DOHH2 (cell line): Measurements from ENCODE around the gene SRP68.
"Not testable (repeated sequence)": the region's sequence is repeated elsewhere in the genome, so short reads cannot be mapped to it uniquely, and the experiment has no call there.

ENCODE experiments used
- H3F3A ChIP-seq: fragments of 200-600 bp; sonication (generic), shearing (Covaris generic); 2 replicates; pipeline ENCODE4 v1.6.0; 2016; ENCODE audit warnings: antibody characterized with exemption, mild to moderate bottlenecking; ENCODE audit not compliant: control insufficient read depth, insufficient read depth
- H3K27ac ChIP-seq: fragments of 200-600 bp; sonication (generic); 2 replicates; pipeline ENCODE4 v1.5.1; 2014; ENCODE audit warnings: low read depth, mild to moderate bottlenecking, low read length, moderate library complexity
- H3K27me3 ChIP-seq: fragments of 200-600 bp; sonication (generic); 2 replicates; pipeline ENCODE4 v1.6.1; 2014; ENCODE audit warnings: mild to moderate bottlenecking, low read length, mixed read lengths; ENCODE audit not compliant: control insufficient read depth
- H3K36me3 ChIP-seq: fragments of 200-600 bp; sonication (generic); 2 replicates; pipeline ENCODE4 v1.6.1; 2014; ENCODE audit warnings: mild to moderate bottlenecking, low read length, moderate library complexity, mixed read lengths; ENCODE audit not compliant: control insufficient read depth
- H3K4me1 ChIP-seq: fragments of 200-600 bp; sonication (generic); 2 replicates; pipeline ENCODE4 v1.6.1; 2014; ENCODE audit warnings: mild to moderate bottlenecking, low read length, mixed read lengths; ENCODE audit not compliant: control insufficient read depth
- H3K4me2 ChIP-seq: fragments of 200-600 bp; sonication (generic); 2 replicates; pipeline ENCODE4 v1.6.0; 2014; ENCODE audit warnings: mild to moderate bottlenecking, low read length, moderate library complexity
- H3K4me3 ChIP-seq: fragments of 200-600 bp; sonication (generic); 2 replicates; pipeline ENCODE4 v1.5.1; 2014; ENCODE audit warnings: mild to moderate bottlenecking, low read length, mixed read lengths
- H3K79me2 ChIP-seq: fragments of 200-600 bp; sonication (generic); 2 replicates; pipeline ENCODE4 v1.6.1; 2014; ENCODE audit warnings: mild to moderate bottlenecking, low read length, mixed read lengths; ENCODE audit not compliant: control insufficient read depth
- H3K9me2 ChIP-seq: fragments of 200-600 bp; sonication (generic); replicated peaks from 2 replicates; pipeline ENCODE4 v1.6.1; 2014; ENCODE audit warnings: mild to moderate bottlenecking, low read length, mixed read lengths; ENCODE audit not compliant: control insufficient read depth
- H3K9me3 ChIP-seq: fragments of 200-600 bp; sonication (generic); 2 replicates; pipeline ENCODE4 v1.6.1; 2014; ENCODE audit warnings: antibody characterized with exemption, low read length, mixed read lengths; ENCODE audit not compliant: control insufficient read depth, insufficient read depth
- H4K20me1 ChIP-seq: fragments of 200-600 bp; sonication (generic); 2 replicates; pipeline ENCODE4 v1.6.0; 2014; ENCODE audit warnings: low read depth, mild to moderate bottlenecking, antibody characterized with exemption, low read length, moderate library complexity; ENCODE audit not compliant: control insufficient read depth, insufficient read depth
- EZH2phosphoT487 ChIP-seq: fragments of 200-600 bp; sonication (generic); IDR thresholded peaks from 2 replicates; pipeline ENCODE4 v1.6.1; 2017; ENCODE audit warnings: borderline replicate concordance, mild to moderate bottlenecking, antibody characterized with exemption, low read length, moderate library complexity, mixed read lengths
- TF ChIP-seq, protein P1 (sequence below): fragments of 200-600 bp; sonication (generic); IDR thresholded peaks from one replicate; pipeline ENCODE4 v1.5.1; 2014; ENCODE audit warnings: antibody characterized with exemption, mild to moderate bottlenecking, low read depth, low read length; ENCODE audit not compliant: poor library complexity, severe bottlenecking

SRP68 gene

DNA sequence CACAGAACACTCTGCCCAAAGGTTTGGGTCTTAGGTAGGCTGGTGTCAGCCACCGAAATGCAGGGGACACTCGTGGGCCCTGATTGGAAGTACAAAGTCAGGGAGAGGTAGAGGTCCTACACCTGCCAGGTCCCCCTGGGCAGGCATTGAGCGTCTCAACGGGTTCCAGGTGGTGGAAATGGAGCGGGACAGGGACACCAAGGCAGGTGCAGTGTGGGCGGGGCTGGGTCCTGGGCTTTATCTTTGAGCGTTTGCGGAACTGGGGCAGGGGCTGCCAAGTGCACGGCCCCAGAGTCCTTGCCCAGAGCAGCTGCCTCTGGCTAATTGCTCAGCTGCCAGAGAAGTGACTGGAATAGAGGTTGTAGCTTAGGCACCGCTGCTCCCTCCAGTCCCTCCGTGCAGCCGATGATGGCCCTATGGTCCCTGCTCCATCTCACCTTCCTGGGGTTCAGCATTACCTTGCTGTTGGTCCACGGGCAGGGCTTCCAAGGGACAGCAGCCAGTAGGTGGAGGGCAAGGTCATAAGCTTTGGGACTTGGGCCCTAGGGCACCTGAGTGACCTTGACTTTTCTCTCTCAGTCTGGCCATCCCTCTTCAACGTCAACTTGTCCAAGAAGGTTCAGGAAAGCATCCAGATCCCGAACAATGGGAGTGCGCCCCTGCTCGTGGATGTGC lies 6.7 kb upstream of the SRP68 start, which contains the start of gene ZACN:
ZACN (plus strand) TSS at position 323 of the 675 bp plus-strand sequence; CDS start at position 406, 83 bp downstream.
- no peak within 1 kb of the TSS for H3K4me3 ChIP-seq
- H3K9me3 ChIP-seq: no peaks in the 10 kb centered on the region
- no peaks in the 10 kb centered on the region for H3K4me1 ChIP-seq
- no peaks in the 10 kb centered on the region for H4K20me1 ChIP-seq
- H3K27me3 ChIP-seq: peaks cover 24% of the 10 kb centered on the region
- no peaks in the 10 kb centered on the region for H3F3A ChIP-seq
- H3K36me3 ChIP-seq: peaks cover 3% of the 10 kb centered on the region
- no peak for TF ChIP-seq EZH2phosphoT487
- TF ChIP-seq, protein P1, sequence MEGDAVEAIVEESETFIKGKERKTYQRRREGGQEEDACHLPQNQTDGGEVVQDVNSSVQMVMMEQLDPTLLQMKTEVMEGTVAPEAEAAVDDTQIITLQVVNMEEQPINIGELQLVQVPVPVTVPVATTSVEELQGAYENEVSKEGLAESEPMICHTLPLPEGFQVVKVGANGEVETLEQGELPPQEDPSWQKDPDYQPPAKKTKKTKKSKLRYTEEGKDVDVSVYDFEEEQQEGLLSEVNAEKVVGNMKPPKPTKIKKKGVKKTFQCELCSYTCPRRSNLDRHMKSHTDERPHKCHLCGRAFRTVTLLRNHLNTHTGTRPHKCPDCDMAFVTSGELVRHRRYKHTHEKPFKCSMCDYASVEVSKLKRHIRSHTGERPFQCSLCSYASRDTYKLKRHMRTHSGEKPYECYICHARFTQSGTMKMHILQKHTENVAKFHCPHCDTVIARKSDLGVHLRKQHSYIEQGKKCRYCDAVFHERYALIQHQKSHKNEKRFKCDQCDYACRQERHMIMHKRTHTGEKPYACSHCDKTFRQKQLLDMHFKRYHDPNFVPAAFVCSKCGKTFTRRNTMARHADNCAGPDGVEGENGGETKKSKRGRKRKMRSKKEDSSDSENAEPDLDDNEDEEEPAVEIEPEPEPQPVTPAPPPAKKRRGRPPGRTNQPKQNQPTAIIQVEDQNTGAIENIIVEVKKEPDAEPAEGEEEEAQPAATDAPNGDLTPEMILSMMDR: no peak
- H3K9me2 ChIP-seq: no peaks in the 10 kb centered on the region
- H3K79me2 ChIP-seq: no peaks in the 10 kb centered on the region
- no peak within 1 kb of the TSS for H3K27ac ChIP-seq
- H3K4me2 ChIP-seq: no peak within 1 kb of the TSS

DNA sequence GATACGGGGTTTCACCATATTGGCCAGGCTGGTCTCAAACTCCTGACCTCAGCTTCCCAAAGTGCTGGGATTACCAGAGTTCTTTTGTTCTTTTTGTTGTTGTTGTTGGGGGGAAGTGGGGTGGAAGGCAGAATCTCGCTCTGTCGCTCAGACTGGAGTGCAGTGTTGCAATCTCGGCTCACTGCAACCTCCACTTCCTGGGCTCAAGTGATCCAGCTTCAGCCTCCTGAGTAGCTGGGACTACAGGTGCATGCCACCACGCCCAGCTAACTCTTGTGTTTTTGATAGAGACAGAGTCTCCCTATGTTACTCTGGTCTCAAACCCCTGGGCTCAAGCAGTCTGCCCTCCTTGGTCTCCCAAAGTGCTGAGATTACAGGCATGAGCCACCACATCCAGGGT lies 6.1 kb upstream of the SRP68 start:
- not testable (repeated sequence) for H3K4me3 ChIP-seq, H3F3A ChIP-seq, H3K4me1 ChIP-seq, H3K27ac ChIP-seq, H3K79me2 ChIP-seq, H4K20me1 ChIP-seq, H3K9me3 ChIP-seq, H3K4me2 ChIP-seq, H3K9me2 ChIP-seq, H3K36me3 ChIP-seq
- H3K27me3 ChIP-seq: peaks cover 24% of the 10 kb centered on the region

DNA sequence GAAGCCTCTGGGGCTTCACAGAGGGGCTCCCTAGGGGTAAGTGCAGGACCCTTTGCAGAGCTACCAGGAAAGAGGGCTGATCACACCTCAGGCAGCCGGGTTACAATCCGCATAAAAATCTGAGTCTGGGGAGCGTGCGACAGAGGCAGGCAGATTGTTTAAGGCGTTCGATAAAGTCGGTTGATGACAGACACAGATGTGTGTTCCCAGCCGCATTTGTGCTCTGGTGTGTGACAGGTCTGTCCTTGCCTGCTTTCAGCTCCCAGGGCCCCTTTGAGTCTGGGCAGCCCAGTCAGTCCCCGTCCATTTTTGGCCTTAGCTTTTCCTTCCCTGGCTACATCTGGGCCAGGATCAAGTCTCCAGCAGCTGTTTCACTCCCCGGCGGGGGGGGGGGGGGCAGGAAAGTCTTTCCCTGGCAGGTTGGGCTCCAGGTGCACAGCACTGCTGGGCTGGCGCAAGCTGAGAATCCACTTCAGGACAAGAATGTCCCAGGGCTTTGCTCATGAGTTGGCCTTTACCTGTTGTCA lies 5.3 kb upstream of the SRP68 start:
- H3K4me3 ChIP-seq: no peak overlapping the region
- H3K4me1 ChIP-seq: peaks cover 4% of the 10 kb centered on the region; the same call in 1 of the 2 replicates
- H3K9me2 ChIP-seq: no peaks in the 10 kb centered on the region
- H3F3A ChIP-seq: no peaks in the 10 kb centered on the region
- no peak overlapping the region for H3K4me2 ChIP-seq
- TF ChIP-seq, protein P1: no peak
- no peak for TF ChIP-seq EZH2phosphoT487
- H3K79me2 ChIP-seq: peaks cover 5% of the 10 kb centered on the region
- H3K9me3 ChIP-seq: no peaks in the 10 kb centered on the region
- H3K27ac ChIP-seq: no peak overlapping the region
- H3K27me3 ChIP-seq: peaks cover 24% of the 10 kb centered on the region
- no peaks in the 10 kb centered on the region for H4K20me1 ChIP-seq
- no peaks in the 10 kb centered on the region for H3K36me3 ChIP-seq

DNA sequence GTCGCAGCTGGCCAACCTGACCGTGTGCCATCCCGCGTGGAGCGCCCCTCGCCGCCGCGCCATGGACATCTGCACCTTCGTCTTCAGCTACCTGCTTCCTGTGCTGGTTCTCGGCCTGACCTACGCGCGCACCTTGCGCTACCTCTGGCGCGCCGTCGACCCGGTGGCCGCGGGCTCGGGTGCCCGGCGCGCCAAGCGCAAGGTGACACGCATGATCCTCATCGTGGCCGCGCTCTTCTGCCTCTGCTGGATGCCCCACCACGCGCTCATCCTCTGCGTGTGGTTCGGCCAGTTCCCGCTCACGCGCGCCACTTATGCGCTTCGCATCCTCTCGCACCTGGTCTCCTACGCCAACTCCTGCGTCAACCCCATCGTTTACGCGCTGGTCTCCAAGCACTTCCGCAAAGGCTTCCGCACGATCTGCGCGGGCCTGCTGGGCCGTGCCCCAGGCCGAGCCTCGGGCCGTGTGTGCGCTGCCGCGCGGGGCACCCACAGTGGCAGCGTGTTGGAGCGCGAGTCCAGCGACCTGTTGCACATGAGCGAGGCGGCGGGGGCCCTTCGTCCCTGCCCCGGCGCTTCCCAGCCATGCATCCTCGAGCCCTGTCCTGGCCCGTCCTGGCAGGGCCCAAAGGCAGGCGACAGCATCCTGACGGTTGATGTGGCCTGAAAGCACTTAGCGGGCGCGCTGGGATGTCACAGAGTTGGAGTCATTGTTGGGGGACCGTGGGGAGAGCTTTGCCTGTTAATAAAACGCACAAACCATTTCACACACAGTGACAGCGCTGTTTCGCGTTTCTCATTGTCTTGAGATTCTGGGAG lies 4.7 kb upstream of the SRP68 start:
- Histone ChIP-seq H3K27ac (no peak overlapping the region), H3K27me3 (peaks cover 24% of the 10 kb centered on the region), H3K79me2 (peaks cover 11% of the 10 kb centered on the region), H3K36me3 (peaks cover 2% of the 10 kb centered on the region), H3K4me3 (no peak overlapping the region), H3K4me1 (peaks cover 4% of the 10 kb centered on the region; the same call in 1 of the 2 replicates), H3K4me2 (no peak overlapping the region), H3F3A (no peaks in the 10 kb centered on the region), H3K9me3 (no peaks in the 10 kb centered on the region), H3K9me2 (no peaks in the 10 kb centered on the region), H4K20me1 (no peaks in the 10 kb centered on the region)
- TF ChIP-seq EZH2phosphoT487: no peak
- TF ChIP-seq, protein P1: no peak
